ENCODE results near the gene LYAR. TPM values are rescaled to one million over a fixed set of nuclear protein-coding genes. Genes with fewer than 3 reads are reported as not detected.

Gene LYAR
- total and polyA plus RNA-seq, 2 of the 4 experiments (the other 2 are of a cell fraction), result 5.4 to 8.2 TPM

- no peak overlapping the region for H2AFZ ChIP-seq (replicated peaks; ENCODE audit: low read length, poor library complexity)
- H4K20me1 ChIP-seq (ENCODE audit: insufficient read depth, low read length), result no peaks in the 10 kb centered on the region
- H3K56ac ChIP-seq (ENCODE audit: extremely low read depth, insufficient read depth, low read length), result no peak overlapping the region
- H2AK9ac ChIP-seq (replicated peaks; ENCODE audit: low read depth, low read length, poor library complexity), result no peak overlapping the region
- H3K9me3 ChIP-seq (ENCODE audit: control insufficient read depth, insufficient read depth, low read length), result no peaks in the 10 kb centered on the region
- DNase-seq, result no peak
- TF ChIP-seq RAD21 (IDR thresholded peaks at IDR 0.05; ENCODE audit: low read length) (no peak), MAFK (IDR thresholded peaks at IDR 0.05; ENCODE audit: low read depth, low read length) (no peak), CEBPB (IDR thresholded peaks at IDR 0.05; ENCODE audit: low read depth, low read length) (no peak), CHD1 (IDR thresholded peaks at IDR 0.05; ENCODE audit: low read depth, low read length) (no peak), RCOR1 (IDR thresholded peaks at IDR 0.05; ENCODE audit: insufficient replicate concordance, low read length) (no peak), MXI1 (IDR thresholded peaks at IDR 0.05; ENCODE audit: borderline replicate concordance, low read depth, low read length) (no peak), MAZ (IDR thresholded peaks at IDR 0.05; ENCODE audit: borderline replicate concordance, low read depth, low read length) (no peak), RFX5 (IDR thresholded peaks at IDR 0.05; ENCODE audit: low read depth, low read length) (no peak), BHLHE40 (IDR thresholded peaks at IDR 0.05; ENCODE audit: low read depth, low read length) (no peak), USF2 (IDR thresholded peaks at IDR 0.05; ENCODE audit: low read depth, low read length) (no peak), FOS (IDR thresholded peaks at IDR 0.05; ENCODE audit: low read depth, low read length) (no peak)
- CTCF ChIA-PET, result no interaction called here
- H2BK5ac ChIP-seq (ENCODE audit: low read depth, low read length, poor library complexity, severe bottlenecking), result no peak overlapping the region
- no TSS peak for BruUV-seq (replicated peaks)
- no peak overlapping the region for H2BK15ac ChIP-seq (ENCODE audit: low read depth, low read length)
- no peak overlapping the region for H3K4me2 ChIP-seq (ENCODE audit: low read depth, low read length)
- POLR2A ChIA-PET (ENCODE audit: unreplicated experiment), result no interaction called here
- no peak overlapping the region for H3K27ac ChIP-seq (ENCODE audit: insufficient read depth, low read length)
- H3K4me3 ChIP-seq (ENCODE audit: insufficient read depth, low read depth, low read length), result no peak overlapping the region
- no peak overlapping the region for H4K91ac ChIP-seq (ENCODE audit: insufficient read depth, low read depth, low read length)
- H4K8ac ChIP-seq (ENCODE audit: low read depth in 2 of 2, low read length in 2 of 2), result no peak overlapping the region
- H3K9ac ChIP-seq (ENCODE audit: low read depth, low read length), result no peak overlapping the region
- peaks cover 22% of the 10 kb centered on the region for H3K27me3 ChIP-seq (ENCODE audit: control insufficient read depth, insufficient read depth, low read length)
- H3K36me3 ChIP-seq (ENCODE audit: control insufficient read depth, insufficient read depth, low read length), result no peaks in the 10 kb centered on the region
- H2BK20ac ChIP-seq (ENCODE audit: low read depth, low read length), result no peak overlapping the region
- intact Hi-C loops (cut with micrococcal nuclease), result no loop called here
- no peak overlapping the region for H3K23ac ChIP-seq (ENCODE audit: low read depth, low read length)
- no peak overlapping the region for H2BK120ac ChIP-seq (ENCODE audit: low read depth, low read length)
- H3K14ac ChIP-seq (replicated peaks; ENCODE audit: low read depth, low read length), result no peak overlapping the region
- H3K4ac ChIP-seq (ENCODE audit: low read depth, low read length), result no peak overlapping the region
- no peak for ATAC-seq (ENCODE audit: low read depth)
- H3K79me1 ChIP-seq (ENCODE audit: low read depth in 1 of 2, low read length in 2 of 2), result no peaks in the 10 kb centered on the region
- in situ Hi-C loops (cut with MboI; ENCODE audit: low sequenced_read_pairs), result loop anchor here (5.0 kb wide), 1 partner anchor 88 kb away; no protein-coding TSS in a partner anchor
- H3K4me1 ChIP-seq (ENCODE audit: control insufficient read depth, insufficient read depth, low read length), result peaks cover 1% of the 10 kb centered on the region; the same call in 1 of the 2 replicates
- no peak overlapping the region for H2AK5ac ChIP-seq (ENCODE audit: low read depth, low read length)
- dilution Hi-C loops (cut with HindIII; ENCODE audit: low sequenced_read_pairs, unreplicated experiment), result no loop called here
- 80% methylated on average over 1 of the region's 6 CpGs; no CpG with 5 or more reads in 1 of the 2 experiments for WGBS, 2 experiments (ENCODE audit: extremely low coverage in 2 of 2, insufficient read length in 1 of 2)
- no peak overlapping the region for H4K5ac ChIP-seq (ENCODE audit: low read depth, low read length)
- H3K18ac ChIP-seq (ENCODE audit: low read depth, low read length), result no peak overlapping the region
- no peaks in the 10 kb centered on the region for H3K9me1 ChIP-seq (ENCODE audit: insufficient read depth, low read length)
Measured at GRCh38 chr4:4254666-4255065, 35.3 kb downstream of the LYAR start.
